Dermis blood vessel endothelial cell (primary cell): ENCODE results near the gene ARTN. TPM values are rescaled to one million over a fixed set of nuclear protein-coding genes. Genes with fewer than 3 reads are reported as not detected.
A peak's percentile ranks its signal among the peaks of the same experiment; 100 is the strongest.

Experiments used
- DNase-seq: peaks from one replicate; pipeline ENCODE4 v3.0.0; 2010
- total RNA-seq: library from RNA; depleted of rRNA; stranded (reverse); fragments of >200 nt; gene quantifications from 2 replicates; pipeline ENCODE4 v1.2.3, GENCODE V29; 2014

The ARTN gene, protein sequence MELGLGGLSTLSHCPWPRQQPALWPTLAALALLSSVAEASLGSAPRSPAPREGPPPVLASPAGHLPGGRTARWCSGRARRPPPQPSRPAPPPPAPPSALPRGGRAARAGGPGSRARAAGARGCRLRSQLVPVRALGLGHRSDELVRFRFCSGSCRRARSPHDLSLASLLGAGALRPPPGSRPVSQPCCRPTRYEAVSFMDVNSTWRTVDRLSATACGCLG
- not detected in 2 replicates for total RNA-seq

DNA sequence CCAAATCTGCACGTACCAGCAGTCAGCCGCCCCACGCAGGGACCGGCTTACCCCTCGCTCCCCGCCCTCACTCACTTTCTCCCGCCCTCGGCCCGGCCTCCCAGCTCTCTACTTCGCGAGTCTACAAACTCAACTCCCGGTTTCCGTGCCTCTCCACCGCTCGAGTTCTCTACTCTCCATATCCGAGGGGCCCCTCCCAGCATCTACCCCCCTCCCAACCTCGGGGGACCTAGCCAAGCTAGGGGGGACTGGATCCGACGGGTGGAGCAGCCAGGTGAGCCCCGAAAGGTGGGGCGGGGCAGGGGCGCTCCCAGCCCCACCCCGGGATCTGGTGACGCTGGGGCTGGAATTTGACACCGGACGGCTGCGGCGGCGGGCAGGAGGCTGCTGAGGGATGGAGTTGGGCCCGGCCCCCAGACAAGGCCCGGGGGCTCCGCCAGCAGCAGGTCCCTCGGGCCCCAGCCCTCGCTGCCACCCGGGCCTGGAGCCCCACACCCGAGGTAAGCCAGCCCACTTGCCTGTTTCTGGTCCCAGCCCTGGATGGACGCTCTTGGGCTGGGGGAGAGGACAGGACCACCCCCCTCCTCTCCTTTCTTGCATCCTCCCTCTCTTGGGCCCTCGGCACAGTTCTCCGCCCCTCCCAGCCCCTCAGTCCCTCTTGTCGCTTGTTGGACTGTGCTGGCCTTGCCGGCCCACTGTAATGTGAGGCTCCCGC, at the start of gene ARTN:
Gene ARTN, plus strand, starts transcription at position 416 of the 715 bp plus-strand sequence. CDS start 1,856 bp downstream, outside the sequence.
- peak; percentile 16 for DNase-seq

DNA sequence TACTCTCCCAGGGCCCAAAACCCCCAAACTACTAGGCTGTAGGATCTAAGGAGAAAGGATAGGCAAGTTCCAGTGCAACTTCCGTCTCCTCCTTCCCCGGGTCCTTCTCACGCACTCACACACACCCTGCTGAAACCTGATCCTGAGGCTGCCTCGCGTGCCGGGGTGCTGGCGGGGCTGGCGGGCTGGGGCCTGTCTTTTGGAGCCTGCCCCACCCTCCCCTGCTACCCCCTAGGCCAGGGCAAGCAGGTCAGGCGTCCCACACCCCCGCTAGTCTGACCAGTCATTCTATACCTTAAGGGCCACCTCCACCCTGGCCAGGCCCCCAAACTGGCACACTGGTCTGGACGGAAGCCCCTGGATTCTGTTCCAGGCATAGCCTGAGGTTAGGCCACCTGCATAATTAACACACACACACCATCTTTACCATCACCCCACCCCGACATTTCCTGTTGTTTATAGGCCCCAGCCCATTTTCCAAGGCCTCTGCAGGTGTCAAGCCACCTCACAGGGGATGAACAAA, 48.3 kb upstream of the ARTN start:
- no peak for DNase-seq

DNA sequence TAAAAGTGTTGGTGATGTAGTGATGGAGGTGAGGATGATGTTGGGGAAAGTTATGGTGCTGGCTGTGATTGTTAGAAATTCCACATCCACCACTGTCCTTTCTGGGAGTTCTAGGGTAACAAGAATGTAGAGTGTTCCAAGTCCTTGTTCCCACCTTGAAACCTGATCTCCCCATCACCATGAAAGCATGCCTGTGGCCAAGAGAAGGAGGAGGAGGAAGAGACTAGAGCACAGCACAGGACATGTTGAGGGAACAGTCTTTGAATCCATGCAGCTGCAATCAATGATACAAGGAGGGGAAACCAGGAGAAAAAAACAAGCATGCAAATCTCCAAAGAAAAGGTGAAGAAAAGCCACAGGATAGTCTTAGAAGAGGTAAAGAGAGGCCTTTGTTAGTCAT, 45.9 kb upstream of the ARTN start:
- DNase-seq: no peak

DNA sequence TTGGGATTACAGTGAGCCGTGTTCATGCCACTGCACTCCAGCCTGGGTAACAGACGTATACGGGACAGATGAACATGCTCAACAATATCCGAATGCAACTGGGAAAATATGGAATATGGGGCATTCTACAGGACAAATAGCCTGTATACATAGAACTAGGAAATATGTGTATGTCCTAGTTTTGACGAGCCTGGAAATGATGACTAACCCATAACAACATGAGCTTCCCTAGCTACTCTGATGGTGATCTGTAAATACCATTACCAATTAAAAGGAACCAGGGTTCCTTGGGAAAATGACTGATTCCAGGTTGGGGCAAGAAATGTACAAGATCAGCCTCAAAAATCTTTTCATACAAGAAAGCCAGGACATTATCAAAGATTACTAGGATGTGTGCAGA, 42.8 kb upstream of the ARTN start:
- peak; percentile 71 for DNase-seq

DNA sequence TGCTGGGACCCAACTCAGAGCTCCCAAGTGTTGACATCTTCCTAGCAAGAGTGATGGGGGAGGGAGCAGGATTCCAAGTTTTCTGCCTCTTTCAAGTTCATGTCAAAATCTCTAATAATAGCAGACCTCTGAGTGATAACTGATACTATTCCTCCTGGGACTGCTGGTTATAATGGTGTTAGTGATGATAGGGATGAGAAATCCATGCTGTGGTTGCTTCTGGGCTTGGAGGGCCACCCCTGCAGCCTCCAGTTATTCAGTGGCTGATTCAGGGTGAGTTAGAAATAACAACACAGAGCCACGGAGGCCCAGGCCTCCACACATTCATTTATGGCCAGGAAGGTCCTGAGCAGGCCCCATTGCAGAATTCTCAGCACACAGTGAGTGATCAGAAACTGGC, 40.6 kb upstream of the ARTN start:
- no peak for DNase-seq

DNA sequence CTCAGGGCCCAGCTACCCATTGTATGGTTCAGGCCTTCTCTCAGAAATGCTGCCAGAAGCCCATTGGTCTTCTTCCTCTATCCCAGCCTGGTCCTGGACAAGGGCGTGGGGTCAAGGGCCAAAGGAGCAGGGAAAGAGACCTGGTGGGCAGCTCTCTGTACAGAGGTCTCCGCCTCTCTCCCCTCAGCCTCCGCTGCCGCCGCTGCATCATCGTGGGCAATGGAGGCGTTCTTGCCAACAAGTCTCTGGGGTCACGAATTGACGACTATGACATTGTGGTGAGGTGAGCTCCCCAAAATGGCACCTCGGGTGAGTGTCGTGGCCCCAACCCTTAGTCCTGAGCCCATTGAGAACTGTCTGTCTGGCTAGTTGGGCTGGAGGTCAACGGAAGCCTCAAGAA, 34.6 kb upstream of the ARTN start:
- DNase-seq: no peak

DNA sequence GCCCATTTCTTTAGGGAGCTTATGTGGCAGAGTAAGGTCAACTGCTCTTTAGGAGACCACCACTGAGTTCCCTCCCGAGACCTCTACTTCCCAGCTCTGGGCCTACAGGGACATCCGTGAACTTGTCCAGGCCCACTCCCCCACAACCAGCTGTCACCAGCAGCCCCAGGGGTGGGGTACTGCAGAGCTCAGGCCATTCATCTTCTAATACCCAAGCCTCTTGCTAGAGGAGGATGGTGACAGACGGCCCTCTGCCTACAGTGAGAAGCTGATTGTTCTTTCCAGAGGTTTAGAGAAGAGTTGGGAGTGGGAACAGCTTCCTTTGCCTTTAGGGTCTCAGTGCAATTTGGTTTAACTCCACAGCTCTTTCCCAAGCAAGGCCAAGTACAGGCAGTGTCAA, 33.2 kb upstream of the ARTN start:
- no peak for DNase-seq

DNA sequence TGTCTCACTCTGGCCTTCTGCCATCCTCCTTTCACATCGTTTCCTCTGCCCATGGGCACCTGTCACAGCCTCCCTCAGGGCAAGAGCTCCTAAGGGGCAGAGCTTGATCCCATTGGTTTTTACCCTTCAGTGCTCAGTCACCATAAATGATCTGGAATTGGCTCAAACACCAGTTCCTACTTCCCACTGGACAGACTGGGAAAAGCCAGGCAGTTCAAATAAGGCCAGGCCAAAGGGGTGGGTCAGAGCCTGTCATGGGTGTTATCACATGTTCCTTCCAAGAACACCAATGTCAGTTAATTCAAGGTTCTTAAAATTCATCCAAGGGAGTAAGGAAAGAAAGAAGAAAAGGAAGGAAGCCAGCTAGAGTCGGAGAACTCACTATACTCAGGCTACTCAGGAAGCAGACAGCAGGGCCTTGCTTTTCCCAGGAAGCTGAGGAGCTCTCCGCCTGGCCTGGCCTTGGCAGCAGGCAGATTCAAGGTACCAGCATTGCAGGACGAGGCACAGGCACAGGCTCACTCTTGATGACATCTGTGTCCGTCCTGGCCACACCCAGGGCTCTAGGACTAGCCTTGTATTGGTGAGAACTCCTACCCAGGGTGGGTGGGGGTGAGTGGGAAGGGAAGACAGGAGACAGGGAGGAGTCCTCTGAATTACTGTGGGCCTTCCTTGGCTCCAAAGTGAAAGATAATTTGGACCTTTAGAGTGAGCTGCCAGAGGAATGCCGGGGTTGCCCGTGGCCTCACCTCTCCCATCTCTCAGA, 32.2 kb upstream of the ARTN start:
- peak; percentile 16 for DNase-seq

DNA sequence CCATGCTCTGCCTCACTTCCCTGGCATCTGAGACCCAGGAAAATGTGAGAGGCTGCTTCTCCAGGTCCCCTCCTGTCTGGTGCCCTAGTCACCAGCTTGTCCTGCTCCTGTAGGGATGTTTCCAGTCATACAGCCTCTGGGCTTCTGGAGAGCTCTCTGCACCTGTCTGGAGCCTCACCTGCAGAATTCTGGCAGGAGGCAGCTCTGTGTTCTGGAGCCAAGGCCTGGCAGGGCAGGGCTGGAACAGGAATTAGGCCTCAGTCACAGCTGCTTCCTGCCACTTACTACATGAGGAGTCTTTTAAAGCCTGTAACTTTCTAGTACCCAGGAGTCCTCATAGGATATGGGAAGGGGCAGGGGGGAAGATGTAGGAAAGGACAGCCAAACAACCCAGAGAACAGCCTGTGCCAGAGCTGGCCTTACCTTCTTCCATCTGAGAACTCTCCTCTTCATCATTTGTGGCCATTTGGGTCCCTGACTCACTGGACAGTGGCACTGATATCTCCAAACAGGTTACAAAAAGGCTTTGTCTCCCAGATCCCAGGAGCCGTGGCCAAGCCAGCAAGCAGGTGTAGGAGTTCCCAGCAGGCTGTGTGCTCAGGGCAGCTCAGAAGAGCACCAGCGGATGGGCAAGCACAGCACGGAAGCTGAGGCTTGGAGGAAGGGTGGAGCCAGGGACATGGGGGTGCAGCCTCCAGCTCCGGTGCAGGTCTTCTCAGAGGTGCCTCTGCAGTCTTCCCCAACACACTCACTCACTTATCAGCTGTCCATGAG, 31.4 kb upstream of the ARTN start:
- DNase-seq: peak; percentile 40

DNA sequence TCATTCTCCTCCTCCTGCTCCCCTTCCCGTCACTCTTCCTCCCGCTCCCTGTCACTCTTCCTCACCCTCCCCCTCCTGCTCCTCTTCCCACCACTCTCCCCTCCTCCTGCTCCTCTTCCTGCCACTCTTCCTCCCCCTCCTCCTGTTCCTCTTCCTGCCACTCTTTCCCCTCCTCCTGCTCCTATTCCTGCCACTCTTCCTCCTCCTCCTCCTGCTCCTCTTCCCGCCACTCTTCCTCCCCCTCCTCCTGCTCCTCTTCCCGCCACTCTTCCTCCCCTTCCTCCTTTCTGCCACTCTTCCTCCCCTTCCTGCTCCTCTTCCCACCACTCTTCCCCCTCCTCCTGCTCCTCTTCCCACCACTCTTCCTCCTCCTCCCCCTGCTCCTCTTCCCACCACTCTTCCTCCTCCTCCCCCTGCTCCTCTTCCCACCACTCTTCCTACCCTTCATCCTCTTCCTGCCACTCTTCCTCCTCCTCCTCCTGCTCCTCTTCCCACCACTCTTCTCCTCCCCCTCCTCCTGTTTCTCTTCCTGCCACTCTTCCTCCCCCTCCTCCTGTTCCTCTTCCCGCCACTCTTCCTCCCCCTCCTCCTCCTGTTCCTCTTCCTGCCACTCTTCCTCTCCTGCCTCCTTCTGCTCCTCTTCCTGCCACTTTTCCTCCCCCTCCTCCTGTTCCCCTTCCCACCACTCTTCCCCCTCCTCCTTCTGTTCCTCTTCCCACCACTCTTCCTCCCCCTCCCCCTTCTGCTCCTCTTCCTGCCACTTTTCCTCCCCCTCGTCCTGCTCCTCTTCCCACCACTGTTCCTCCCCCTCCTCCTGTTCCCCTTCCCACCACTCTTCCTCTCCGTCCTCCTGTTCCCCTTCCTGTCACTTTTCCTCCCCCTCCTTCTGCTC, 28.7 kb upstream of the ARTN start:
- no peak for DNase-seq

DNA sequence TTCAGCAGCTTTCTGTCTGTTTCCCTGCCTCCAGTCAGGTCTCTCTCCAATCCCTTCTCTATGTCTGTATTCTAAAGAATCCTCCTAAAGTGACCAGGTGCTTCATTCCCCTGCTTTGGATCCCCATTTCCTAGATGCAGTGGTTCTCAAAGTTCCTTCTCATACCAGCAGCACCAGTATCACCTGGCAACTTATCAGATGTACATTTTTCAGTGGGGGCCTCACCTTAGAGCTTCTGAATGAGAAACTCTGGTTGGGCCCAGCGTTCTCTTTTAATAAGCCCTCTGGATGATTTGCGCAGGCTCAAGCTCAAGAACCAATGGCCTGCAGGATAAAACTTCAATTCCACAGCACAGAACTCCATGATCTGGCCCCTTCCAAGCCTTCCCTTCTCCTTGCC, 25.4 kb upstream of the ARTN start:
- DNase-seq: no peak

DNA sequence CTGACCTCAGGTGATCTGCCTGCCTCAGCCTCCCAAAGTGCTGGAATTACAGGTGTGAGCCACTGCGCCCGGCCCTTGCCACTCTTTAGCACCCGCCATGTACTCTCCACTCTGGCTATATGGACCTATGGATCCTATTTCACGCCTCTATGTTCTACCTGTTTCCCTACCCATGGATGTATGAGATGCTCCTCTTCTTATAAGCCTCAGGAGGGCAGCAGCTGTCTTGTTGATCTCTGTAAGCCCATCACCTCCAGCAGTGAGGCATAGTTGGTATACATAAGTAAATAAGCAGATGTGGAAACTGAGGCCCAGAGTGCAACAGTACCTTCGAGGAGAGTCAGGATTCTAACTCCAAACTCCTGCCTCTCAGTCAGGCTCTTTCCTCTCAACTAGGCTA, 24.7 kb upstream of the ARTN start:
- DNase-seq: no peak

DNA sequence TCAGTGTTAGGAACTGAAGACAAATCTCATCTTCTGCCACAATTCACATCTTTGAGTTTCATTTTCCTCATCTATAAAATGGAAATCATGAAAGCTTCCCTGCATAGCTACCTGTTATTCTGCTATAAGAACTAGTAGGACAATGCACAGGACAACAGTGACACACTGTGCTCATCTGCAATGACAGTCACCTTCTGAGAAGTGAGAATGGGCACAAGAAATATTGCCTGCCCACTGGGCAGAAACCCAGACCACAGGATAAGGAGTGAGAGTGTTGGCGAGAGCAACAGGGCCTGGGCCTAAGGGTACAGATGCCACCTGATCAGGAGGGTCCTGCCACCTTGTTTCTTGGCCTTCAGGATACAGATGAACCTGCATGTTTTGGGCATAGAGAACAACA, 23.3 kb upstream of the ARTN start:
- no peak for DNase-seq

DNA sequence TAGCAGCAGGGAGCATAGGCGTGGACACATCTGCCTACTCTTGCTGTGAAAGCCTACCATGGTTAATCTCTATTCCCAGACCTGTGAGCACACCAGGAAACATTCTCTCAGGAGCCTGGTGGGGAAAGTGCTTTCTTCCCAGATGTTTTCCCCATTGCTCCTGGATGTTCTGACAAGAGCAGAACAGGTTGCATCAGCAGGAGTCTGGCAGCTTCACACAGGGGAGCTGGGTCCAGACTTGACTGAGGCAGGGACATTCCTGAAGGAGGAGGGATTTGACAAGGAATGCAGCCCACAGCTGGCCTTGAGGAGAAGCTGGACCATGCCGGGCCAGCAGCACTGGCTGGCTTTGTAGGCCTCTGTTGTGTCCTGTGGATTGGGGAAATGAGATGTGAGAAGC, 21.0 kb upstream of the ARTN start:
- no peak for DNase-seq

DNA sequence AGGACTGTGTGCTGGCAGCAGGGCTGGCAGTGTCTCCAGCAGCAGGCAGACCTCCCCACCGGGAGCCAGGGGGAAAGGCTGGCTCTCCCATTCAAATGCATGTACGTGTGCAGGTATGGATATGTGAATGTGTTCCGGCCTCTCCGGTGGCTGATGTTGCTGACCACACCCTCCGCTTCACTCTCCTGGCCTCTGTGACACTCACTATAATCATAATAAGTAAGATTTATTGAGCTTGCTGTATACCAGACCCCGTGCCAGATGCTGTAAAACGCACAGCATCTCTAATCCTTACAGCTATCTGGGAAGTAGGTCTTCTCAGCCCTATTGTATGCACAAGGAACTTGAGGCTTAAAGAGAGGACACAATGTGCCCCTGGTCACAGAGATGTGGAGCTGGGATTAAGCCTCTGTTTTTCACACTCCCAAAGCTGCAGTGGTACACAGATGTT, 20.5 kb upstream of the ARTN start:
- no peak for DNase-seq

DNA sequence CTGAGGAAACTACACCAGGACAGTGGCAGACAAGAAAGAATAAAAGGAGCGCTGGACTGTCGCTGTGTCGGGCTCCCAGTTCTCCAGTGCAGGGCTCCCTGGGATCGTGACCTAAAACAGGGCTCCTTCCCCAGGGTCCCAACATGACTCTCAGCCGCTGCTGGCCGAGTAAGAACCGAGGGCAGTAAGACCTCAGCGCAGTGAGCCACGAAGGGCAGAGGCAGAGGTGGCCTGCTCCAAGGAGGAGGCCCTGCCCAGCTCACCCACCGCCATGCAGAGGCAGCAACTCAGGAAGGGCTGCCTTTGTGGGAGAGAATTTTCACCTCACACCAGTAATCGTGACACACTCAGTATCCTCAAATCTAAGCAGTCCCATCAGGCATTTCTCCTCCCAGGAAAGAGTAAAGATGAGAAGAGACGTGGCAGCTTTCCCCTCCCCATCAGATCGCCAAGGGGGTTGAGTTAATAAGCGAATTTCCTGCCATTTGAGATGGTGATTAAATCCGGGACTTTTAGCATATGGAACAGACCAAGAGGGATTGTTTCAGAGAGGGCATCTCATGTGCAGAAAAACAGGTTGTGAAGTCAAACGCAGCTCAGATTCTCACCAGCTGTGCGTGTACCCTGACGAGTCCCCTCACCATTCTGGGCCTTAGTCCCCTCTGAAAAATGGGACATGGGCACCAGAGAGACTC, 19.8 kb upstream of the ARTN start:
- DNase-seq: no peak

DNA sequence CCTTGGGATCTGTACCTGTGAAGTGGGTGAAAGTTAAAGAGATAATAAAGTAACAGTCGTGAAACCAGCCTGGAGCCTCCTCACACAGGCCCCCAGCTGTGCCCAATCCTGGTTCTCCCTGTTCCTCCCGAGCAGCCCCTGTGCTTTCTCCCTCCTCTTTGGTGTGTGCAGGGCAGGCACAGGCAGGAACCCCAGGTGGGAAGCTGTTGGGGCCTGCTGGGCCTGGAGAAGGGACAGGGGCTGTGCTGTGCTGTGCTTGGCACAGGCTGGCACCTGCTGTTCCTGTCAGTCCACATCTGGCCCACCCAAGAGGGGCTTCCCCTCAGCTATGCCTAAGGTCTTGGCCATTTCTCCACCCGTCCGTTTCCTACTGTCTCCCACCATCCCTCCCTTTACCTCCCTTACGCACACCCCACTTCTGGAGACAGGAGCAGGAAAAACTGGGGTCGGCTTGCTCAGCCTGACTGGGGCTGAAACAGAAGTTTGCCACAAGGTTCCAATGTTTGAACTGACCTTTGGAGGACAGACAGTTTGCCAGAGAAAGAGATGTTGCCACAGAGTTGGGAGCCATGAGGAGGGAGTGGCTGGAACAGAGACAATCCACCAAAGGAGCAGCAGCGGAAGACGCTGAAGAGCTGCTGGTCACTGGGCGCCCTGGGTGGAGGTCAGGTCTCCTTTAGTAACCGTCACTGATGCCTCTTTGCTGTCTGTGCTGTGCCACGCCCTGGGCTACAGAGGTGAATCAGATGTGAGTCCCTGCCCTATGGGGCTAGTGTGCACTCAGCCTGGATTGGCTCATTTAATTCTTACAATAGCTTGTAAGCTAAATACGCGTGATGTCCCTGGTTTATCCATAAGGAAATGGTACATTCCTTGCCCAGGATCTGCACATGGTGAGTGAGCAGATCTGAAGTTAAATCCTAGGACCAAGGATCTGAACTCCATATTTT, 18.8 kb upstream of the ARTN start:
- DNase-seq: no peak

DNA sequence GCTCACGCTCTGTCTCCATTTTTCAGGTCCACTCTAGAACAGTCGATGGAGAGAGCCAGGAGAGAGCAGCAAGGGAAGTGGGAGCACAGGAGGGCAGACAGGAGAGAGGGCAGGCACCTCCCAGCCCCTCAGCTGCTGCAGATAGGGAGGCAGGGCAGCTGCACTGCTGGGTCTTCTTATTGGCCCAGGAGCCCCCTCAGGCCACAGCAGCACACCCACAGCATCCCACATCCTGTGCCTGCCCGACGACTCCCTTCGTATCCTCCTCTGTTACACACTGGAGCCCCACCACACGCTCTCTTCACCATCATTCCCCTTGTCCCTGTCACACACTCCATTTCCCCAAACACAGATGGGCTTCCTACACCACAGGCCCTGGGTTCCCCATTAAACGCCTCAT, 13.7 kb upstream of the ARTN start:
- no peak for DNase-seq

DNA sequence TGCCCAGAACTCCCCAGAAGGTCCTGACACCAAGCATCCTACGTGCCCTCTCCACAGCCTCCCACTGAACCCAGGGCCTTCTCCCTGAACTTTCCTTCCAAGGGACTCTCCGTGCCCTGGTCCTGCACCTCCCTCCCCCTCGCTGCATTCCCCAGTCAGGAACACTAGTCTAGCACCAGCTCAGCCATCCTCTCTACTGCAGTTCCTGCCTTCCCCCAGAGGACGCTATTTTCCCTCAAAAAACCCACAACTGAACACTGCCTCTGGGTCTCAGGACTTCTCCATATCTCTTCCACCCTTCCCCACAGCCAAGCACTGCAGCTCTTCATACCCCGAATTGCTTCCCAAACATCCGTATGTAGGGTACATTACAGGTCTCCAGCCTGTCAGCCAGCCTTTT, 12.6 kb upstream of the ARTN start:
- no peak for DNase-seq

DNA sequence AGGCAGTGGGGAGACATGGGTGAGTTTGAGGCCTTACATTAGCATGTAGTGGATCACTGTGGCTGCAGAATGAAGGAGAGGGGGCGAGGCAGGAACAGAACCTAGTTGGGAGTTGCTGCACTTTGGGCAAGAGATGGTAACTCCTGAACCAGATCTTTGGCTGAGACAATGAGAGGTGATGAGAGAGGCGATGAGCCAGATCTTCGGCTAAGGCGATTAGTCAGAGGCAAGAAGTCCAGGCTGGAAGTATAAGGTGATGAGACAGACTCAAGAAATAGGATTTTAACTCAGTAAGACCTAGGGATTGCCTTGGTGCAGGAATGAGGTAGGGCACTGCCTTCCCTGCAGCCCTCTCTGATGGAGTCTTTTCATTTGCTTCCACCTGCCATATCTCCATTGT, 9.1 kb upstream of the ARTN start:
- no peak for DNase-seq
